GM06990 (cell line): Measurements from ENCODE around the gene TENM3.

ENCODE experiments used
- DNase-seq: peaks from one replicate; pipeline ENCODE4 v3.0.0-alpha.2; 2011; ENCODE audit not compliant: insufficient read length; ENCODE audit errors: extremely low read depth
- H3K27me3 ChIP-seq: replicated peaks from 2 replicates; pipeline ENCODE4 v1.6.0; 2011; ENCODE audit warnings: low read length; ENCODE audit not compliant: control insufficient read depth, insufficient read depth
- H3K36me3 ChIP-seq: 2 replicates; pipeline ENCODE4 v1.5.1; 2011; ENCODE audit warnings: low read length; ENCODE audit not compliant: control insufficient read depth, insufficient read depth
- H3K4me3 ChIP-seq: replicated peaks from 2 replicates; pipeline ENCODE4 v1.5.1; 2011; ENCODE audit warnings: low read depth, mild to moderate bottlenecking, control low read depth, low read length
- TF ChIP-seq, protein P1 (sequence below): IDR thresholded peaks from 2 replicates; pipeline ENCODE4 v1.5.1; 2011; ENCODE audit warnings: low read length, control low read depth, mild to moderate bottlenecking, inconsistent platforms; ENCODE audit not compliant: insufficient read depth, poor library complexity, severe bottlenecking

The TENM3 gene

DNA sequence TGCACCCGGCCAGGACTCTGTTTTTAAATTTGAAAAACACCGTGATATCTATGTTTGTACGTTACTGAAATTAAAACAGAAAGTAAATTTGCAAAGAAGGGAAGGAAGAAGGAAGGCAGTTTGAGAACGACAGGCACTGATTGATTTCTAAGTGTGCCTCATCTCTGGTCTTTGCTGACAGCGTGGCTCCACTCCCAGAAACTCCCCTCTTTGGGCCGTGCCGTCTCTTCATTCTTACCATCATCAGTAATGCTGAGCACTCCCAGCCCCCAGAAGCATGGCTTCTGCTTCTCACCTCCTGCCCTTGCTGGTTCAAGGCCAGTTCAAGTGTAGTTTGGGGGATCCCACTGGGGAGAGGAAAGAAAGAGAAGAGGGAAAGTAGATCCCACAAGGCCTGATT, 85.3 kb downstream of the TENM3 start:
- H3K36me3 ChIP-seq: no peaks in the 10 kb centered on the region
- TF ChIP-seq, protein P1, sequence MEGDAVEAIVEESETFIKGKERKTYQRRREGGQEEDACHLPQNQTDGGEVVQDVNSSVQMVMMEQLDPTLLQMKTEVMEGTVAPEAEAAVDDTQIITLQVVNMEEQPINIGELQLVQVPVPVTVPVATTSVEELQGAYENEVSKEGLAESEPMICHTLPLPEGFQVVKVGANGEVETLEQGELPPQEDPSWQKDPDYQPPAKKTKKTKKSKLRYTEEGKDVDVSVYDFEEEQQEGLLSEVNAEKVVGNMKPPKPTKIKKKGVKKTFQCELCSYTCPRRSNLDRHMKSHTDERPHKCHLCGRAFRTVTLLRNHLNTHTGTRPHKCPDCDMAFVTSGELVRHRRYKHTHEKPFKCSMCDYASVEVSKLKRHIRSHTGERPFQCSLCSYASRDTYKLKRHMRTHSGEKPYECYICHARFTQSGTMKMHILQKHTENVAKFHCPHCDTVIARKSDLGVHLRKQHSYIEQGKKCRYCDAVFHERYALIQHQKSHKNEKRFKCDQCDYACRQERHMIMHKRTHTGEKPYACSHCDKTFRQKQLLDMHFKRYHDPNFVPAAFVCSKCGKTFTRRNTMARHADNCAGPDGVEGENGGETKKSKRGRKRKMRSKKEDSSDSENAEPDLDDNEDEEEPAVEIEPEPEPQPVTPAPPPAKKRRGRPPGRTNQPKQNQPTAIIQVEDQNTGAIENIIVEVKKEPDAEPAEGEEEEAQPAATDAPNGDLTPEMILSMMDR: no peak
- no peak for DNase-seq

DNA sequence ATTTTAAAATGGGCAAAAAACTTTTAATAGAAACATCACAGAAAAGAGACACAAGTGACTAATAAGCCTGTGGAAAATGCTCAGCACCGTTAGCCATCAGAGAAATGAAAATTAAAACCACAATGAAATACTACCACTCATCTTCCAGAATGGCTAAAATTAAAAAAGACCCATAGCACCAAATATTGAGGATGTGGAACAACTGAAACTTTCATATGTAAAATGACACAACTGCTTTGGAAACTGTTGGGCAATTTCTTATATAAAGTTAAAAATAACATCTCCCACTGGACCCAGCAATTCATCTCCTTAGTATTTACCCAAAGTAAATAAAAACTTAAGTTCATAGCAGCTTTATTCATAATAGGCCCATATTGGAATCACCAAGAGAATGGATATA, 94.2 kb downstream of the TENM3 start:
- TF ChIP-seq, protein P1: no peak
- Histone ChIP-seq H3K27me3 (no peaks in the 10 kb centered on the region), H3K36me3 (no peaks in the 10 kb centered on the region), H3K4me3 (no peak overlapping the region)
- DNase-seq: no peak

More for the DNA sequence above, 85.3 kb downstream of the TENM3 start:
- Histone ChIP-seq H3K4me3 (no peak overlapping the region), H3K27me3 (no peaks in the 10 kb centered on the region)

GRCh38 chr4:182338063-182338462, 94.9 kb downstream of the TENM3 start:
- no peak for DNase-seq
- no peak overlapping the region for H3K4me3 ChIP-seq
- TF ChIP-seq, protein P1: no peak

GRCh38 chr4:182338746-182339145, 95.5 kb downstream of the TENM3 start:
- Histone ChIP-seq H3K27me3 (no peaks in the 10 kb centered on the region), H3K4me3 (no peak overlapping the region), H3K36me3 (no peaks in the 10 kb centered on the region)
- TF ChIP-seq, protein P1: no peak
- no peak for DNase-seq

More at GRCh38 chr4:182338063-182338462, 94.9 kb downstream of the TENM3 start:
- H3K27me3 ChIP-seq: no peaks in the 10 kb centered on the region
- no peaks in the 10 kb centered on the region for H3K36me3 ChIP-seq

- Histone ChIP-seq H3K36me3 (no peaks in the 10 kb centered on the region), H3K4me3 (no peak overlapping the region), H3K27me3 (no peaks in the 10 kb centered on the region)
- no peak for DNase-seq
- TF ChIP-seq, protein P1: no peak
Observed at GRCh38 chr4:182339221-182339641, 96.0 kb downstream of the TENM3 start.

- H3K36me3 ChIP-seq: no peaks in the 10 kb centered on the region
- TF ChIP-seq, protein P1: no peak
- no peaks in the 10 kb centered on the region for H3K27me3 ChIP-seq
- no peak for DNase-seq
- no peak overlapping the region for H3K4me3 ChIP-seq
Observed at GRCh38 chr4:182343453-182343852, 100.3 kb downstream of the TENM3 start.
